ENCODE data around the gene CR2.
"Not testable (repeated sequence)": the region's sequence is repeated elsewhere in the genome, so short reads cannot be mapped to it uniquely, and the experiment has no call there.

The CR2 gene

DNA sequence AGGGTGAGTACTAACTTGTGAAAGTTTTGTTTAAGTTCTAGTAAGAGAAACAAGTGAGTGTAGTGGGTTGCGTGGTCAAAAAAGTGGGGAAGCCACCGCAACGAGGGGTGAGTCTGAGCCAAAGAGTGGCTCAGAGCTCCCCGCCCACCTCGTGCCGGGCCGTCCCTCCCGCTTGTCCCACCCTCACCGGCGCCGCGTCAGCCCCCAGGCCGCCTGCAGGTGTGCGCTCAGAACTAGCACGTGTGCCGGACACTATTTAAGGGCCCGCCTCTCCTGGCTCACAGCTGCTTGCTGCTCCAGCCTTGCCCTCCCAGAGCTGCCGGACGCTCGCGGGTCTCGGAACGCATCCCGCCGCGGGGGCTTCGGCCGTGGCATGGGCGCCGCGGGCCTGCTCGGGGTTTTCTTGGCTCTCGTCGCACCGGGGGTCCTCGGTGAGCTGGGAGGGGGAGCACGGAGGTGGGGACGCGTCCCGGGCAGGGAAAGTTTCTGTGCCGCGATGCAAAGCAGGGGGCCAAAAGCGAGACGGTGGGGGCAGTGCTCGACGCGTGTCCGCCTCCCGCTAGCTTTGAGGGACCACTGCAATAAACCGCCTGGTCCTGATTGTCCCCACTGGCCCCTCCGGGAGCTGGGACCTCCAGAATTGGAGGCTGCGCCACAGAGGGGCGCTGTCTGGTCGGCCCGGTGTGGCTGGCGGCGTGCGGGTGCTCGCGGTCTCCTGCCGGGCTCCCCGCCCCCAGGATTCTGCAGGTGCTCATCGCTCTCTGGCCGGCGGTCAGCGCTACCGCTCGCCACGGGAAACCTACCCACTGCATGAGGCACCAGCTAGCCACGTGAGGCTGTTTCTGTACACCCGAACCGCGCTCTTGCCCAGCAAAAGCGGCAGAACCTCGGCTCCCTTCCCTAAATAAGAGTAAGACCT, at the start of gene CR2:
TSS of gene CR2 (plus strand) at position 283 of the 919 bp plus-strand sequence. CDS start at position 374, 91 bp downstream.
- DNase-seq = peak; percentile 55 to 63

DNA sequence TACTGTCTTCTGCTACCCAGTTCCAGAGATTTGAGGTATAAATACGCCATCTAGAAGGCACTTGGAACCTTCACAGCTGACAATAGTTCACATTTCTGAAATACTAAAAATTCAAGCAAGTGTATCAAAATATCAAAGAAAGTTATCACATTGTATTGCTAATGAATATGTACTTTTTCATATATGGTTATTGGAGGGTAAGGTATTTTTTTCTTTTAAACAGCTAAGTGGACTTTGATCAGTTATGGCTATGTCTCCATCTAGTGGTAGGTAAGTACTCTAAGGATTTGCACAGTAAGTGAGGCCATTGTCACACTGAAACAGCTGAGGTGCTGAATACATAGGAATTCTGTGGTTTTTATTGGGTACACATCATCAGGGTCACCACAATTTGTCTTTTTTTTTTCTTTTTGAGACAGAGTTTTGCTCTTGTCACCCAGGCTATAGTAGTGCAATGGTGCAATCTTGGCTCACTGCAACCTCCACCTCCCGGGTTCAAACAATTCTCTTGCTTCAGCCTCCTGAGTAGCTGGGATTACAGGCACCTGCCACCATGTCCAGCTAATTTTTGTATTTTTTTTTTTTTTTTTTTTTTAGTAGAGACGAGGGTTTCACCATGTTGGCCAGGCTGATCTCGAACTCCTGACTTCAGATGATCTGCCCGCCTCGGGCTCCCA, 49.1 kb upstream of the CR2 start:
- DNase-seq = no peak

DNA sequence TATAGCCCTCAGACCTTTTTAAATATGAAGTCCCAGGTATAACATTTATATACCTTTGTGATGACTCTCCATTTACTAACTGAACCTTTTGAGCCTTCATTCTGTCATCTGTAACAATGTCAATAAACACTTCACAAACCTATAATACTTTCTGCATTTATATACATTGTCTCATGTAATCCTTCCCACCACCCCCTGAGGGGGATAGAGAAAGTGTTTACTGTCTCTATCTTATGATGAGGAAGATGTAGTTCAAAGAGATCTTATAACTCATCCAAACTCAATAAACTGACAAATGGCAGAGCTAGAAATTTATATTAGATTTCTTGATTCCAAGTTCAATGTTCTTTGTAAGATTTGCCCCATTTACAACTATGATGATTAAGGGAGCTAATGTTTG, 48.3 kb upstream of the CR2 start:
- DNase-seq = no peak

DNA sequence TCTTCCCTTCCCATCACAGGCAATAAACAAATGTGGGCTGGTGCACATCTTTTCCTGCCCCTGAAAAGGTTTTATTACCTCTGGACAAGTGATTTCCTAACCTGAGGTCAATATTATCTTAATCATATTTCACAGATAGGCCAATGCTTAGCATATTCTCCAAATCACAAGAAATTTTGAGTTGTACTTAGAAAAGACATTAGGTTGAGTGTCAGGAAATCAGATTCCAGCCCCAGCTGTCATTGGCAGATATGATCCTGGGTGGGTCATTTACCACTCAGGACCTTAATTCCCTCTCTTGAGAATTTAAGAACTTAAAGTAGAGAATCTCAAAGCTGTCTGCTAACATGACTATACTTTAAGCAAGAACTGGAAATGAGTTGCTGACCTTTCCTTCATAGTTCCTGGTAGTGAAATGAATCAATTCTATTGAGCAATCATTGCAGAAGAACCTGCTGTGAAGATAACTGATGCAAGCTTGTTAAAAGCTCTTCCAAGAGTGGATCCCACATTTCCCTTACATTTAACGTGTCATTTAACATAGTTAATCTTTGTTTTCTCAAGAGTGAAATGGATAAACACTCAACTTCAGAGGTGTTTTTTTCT, 46.4 kb upstream of the CR2 start:
- DNase-seq = no peak

DNA sequence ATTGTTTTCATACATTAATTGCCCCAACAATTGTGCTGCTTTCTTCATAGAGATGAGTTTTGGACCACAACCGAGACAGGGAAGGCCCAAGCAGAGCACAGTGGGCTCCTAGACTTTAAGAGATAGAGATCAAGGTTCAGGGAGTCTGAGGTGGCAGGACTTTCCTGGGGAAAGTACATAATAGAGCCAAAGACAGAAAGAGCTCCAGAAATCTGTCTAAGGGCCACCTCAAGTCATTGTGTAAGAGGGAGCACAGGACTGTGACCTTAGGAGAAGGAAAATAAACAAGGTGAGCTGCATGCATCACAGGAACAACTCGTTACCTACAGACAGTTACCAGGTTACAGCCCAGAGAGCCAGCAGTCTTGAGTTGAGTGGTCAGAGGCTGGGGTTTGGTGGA, 41.3 kb upstream of the CR2 start:
- DNase-seq = no peak

DNA sequence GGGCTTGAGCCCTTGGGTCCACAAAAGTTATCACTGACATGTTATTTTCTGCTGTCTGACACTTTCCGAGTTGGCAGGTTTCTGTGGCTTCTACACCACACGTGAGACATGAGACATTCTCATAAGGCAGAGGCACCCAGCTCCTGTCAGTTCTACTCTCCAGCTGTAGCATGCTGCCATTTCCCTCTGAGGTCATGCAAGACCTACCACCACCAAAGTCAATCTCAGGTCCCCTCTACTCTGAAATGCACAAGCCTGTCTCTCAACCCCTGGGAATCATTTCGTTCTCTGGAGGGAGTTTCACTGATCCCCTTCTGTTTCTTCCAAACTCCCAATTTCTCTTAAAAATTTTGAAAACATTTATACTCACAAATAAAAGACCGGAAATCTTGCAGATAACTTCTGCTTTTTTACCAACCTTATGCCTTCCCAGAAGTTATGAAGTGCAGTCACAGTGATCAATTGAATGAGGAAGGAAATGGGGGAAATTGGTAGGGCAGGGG, 39.5 kb upstream of the CR2 start:
- DNase-seq = peak; percentile 28 to 52

DNA sequence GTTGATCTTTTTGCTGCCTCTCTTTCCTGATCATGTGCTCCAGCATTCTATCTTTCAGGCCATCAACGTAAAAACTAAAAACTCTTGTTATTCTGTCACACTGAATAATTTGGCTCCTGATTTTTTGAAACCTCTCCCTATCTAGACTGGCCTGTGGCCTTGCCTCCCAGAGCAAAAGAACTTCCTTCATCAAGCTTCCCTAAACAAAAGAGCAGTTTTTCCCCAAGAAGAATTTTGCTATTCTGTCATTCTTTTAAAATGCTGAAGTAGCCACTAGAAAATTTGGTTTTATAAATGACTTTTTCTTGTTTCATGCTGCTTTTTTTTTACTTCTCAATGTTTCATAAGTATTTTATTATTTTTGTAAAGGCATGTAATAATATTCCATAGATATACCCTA, 37.1 kb upstream of the CR2 start:
- no peak for DNase-seq

DNA sequence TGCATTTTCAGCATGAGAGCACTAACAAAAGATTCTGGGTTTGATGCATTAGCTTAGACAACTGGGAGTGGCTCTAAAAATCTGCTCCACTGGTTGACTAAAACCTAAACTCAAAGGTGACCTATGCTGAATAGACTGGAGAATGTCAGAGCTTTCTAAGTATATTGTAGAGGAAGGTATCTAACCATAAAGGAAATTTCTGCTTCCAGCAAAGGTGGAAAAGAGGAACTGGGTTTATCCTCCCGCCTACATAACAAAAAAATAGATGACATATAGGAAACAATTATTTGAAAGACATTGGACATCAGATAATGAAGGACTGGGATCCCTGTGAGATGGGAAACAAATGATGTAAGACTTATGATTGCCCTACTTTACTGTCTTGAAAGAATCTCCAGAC, 35.8 kb upstream of the CR2 start:
- no peak for DNase-seq

DNA sequence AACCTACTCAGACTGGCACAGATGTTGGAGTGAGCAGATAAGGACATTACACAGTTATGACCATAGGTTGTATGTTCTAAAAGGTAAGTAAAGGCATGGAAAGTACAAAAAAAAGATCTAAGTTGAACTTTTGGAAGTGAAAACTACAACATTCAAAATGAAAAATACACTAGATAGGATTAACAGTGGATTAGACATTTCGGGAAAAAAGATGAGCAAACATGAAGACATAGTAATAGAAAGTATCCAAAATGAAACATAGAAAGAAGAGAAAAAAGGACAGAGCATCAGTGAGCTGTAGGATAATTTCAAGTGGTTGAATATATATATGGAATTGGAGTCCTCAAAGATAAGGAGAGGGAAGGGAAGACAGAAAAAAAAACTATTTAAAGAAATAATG, 34.0 kb upstream of the CR2 start:
- DNase-seq = no peak

DNA sequence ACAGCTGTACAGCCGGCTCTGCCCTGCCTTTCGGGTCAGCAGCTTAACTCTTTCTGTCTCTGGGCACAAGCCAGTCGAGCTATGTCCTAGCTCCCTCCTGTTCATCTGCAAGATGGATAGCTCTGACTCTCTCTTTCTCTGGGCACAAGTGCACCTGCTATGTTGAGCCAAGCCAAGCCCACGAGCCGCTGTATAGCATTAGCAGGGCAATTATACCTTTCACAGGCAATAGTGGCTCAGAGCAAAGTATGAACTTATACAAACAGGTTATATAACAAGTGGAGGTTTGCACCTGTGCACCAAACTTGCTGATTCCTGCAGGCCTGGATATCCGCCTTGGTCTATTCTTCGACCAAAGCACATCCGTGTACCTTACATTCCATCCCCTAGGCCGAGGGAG, 33.0 kb upstream of the CR2 start:
- DNase-seq = no peak

DNA sequence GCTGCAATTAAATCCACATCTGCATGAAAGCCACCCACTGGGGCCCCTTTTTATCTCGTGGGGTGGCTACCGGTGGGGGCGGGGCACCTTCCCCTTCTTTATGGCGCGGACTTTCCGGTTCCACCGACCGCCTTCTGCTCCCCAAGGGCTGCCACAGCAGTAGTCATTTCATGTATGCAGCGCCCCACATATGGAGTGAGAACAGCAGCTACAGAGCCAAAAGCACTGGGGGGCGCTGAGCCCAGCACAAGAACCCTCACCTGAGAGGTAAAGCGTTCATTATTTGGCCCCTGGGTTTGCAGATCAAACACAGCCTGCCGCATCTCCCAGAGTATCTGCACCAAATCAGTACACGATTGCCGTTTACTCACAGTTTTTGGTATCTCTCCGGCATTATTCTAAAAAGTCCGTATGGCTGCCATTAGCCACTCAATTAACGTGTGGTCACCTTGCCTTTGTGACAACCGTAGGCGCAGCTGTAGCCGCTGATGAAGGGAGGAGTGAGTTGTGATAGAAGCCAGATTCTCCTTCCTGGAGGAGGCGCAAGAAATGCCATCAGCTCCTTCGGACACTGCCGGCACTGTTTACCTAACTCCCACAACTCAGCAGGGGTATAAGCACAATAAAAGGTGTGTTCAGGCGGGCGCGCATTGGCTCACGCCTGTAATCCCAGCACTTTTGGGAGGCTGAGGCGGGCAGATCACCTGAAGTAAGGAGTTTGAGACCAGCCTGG, 30.4 kb upstream of the CR2 start:
- DNase-seq = no peak

DNA sequence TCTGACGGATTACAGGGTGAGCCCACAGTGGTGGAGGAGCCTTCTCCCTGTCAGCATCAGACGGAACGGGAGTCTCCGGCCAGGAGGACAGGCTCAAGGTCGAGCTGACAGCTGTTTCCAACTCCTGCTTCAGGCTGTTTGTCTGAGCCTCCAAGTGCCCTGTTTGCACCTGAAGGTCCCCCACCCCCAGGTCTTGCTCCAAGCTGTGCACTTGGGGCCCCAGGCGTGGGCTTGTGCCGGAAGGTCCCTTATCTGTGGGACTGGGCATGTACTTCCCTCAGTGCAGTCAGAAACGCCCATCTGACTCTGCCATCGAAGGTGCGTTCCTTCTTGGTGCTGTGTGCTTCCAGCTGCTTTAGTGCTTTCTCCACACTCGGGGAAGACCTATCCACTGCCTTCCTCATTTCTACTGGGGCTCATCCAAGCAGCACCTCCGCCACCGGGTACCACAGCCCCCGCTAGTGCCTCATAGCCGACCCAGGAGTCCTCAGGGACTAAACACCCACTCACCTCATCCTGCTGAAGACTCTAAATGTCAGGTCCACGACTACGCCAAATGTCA, 29.5 kb upstream of the CR2 start:
- DNase-seq = no peak

DNA sequence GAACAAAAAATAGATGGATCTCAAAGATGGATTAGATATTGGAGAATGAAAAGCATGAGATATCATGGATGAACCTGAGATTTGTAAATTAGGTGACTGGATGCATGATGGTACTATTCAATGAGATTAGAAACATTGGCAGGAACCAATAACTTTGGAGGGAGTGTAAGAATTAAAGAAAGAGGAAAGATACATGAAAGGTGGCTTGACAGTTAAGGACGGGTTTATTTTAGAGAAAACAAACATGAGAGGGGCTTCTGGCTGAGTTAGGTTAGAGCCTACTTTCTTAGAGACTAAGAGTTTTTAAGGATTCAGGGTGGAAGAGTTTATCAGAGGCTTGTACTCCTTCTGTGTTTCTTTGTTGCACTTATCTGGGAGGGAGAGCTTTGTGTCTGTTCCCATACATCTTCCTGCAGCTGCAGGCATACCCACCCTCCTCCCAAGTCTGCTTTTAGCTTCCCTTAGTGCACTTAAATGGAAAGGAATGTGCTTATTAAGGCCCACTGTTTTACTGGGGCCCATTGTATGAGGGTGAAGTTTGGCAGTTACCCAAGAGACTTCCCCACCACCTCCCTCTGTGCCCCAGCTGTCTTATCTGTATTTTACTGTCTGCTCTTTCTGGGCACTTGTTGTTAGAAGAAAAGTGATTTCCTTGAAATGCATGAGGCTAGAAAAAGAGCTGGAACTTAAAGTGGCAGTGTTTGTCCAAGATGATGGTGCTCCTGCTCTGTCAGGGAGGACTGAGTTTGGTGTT, 26.1 kb upstream of the CR2 start:
- no peak for DNase-seq

DNA sequence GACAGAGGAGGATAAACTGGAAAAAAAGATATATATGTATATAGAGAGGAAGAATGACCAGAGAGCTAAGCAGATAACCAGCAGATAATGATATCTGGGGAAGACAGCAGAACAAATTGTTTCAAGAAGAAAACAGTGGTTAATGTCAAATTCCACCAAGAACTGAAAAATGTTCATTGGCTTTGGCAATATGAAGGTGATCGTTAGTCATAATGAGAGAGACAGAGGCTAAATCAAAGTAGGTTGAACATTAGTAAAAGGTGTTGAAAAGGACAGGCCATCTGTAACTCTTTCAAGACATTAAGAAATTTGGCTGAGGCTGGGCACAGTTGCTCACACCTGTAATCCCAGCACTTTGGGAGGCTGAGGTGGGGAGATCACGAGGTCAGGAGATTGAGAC, 25.3 kb upstream of the CR2 start:
- DNase-seq = no peak

DNA sequence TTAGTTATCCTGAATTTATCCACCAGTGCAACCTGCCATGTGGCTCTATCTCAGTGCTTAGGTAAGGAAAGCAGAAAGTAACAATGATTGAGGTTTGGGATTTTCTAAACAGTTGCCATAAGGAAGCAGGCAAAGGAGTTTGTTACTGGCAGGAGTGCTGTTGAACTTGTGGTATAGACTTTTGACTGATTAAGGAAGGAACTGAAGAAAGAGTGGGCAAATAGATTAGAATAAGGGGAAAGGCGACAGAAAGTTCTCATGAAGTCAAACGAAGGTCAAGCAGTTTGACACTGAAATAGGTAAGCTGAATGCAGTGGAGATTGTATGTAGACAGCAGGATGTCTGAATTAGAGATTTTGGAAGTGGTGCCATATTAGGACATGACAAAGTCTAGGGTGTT, 24.2 kb upstream of the CR2 start:
- DNase-seq = no peak

DNA sequence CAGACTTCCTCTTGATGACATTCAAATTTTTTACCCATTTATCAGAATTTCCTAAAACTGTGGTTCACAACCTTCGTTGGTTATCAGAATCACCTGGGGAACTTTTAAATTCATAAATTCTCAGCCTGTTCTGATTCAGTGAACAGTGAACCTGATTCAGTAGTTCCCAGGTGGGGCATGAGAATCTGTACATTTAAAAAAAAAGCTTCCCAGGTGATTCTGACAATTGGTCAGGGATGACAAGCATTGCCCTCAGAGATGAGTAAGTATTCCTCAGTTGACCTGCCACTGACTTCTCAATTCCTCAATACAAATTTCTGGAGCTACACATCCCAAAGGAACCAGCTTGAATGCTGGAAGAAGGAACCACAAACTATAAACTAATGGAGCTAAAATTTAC, 23.5 kb upstream of the CR2 start:
- DNase-seq = no peak

DNA sequence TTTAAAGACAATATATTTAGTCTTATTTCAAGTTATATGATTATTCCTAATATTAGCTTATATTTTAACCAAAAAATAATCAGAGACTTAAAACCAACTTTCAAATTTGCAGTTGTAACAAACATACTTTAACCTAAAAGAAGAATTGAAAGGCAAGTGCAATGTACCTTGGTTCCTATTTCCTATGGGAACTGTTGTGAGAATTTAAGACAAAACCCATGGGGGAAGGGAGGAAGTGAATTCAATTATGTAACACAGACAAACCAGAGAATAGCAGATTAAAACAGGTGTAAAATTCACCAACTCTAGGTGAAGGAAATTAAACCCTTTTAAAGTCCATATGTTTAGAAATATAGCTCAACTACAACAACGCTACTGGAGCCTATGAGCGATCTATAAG, 22.6 kb upstream of the CR2 start:
- no peak for DNase-seq

DNA sequence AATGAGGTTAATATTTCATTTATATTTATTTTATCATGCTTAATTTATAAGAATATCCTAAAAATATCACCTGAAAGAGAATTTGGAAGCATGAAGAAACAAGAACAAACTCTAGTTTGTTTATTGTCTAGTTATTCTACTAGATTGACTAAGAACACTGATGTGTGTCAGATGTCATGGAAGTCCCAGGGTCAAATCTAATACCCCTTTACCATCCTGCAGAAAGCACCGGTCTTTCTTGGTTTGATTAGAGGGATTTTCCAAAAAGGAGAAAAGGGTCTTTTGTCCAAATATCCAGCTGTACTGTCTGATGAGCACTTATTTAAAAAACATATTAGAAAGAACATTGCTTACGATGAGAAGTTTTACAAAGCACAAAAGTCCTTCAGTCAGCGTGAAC, 20.7 kb upstream of the CR2 start:
- DNase-seq = no peak

DNA sequence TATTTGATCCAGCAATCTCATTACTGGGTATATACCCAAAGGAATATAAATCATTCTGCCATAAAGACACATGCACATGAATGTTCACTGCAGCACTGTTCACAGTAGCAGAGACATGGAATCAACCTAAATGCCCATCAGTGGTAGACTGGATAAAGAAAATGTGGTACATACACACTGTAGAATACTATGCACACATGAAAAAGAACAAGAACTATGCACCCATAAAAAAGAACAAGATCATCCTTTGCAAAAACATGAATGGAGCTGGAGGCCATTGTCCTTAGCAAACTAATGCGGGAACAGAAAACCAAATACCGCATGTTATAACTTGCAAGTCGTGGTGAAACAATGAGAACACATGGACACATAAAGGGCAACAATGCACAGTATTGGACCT, 17.4 kb upstream of the CR2 start:
- DNase-seq = not testable (repeated sequence)

DNA sequence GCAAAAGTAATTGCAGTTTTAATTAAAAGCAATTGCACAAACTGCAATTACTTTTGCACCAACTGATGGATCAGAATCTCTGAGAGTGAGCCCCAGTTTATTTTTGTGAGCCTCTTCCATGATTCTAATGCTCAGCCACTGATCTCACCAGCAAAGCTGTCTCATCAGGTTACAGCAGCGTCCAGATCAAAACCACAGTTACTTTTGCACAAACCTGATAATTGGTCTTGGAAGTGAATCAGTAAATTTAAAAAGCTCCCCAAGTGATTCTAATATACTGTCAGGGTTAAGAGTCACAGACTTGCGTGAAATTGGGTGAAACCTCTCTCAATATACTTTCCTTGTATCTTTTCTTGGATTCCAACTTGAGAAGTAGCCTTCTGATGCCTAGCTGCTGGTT, 13.5 kb upstream of the CR2 start:
- DNase-seq = no peak

DNA sequence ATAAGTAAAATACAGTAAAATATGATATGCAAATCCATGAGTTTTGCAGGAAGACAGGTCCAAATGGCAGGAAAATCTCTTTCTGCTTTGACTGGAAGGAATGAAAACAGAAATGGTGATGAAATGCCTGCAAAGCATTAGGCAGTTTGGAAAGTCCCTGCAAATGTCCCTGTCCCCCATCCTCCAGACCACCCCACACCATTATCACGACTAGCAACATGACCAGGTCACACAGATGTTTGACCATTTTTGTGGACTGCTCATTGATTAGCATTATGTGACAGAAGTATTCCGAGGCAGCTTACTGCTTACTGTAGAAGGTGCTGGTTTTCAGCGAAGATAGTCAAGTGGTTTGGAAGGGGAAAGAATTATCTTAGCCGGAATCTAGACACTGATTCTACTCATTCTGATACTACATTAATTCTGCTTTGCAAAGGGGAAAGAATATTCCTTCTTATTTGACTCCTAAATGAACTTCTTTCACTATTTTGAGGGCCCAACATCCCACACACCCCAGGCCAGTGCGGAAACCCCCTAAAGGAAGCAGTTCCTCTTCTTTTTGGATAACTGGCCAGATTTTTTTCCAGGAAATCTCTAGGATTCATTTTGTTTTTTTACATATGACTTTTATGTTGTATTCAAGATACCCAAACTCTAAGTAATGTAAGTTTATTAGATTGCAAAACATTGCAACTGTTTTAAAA, 9.5 kb upstream of the CR2 start:
- no peak for DNase-seq

DNA sequence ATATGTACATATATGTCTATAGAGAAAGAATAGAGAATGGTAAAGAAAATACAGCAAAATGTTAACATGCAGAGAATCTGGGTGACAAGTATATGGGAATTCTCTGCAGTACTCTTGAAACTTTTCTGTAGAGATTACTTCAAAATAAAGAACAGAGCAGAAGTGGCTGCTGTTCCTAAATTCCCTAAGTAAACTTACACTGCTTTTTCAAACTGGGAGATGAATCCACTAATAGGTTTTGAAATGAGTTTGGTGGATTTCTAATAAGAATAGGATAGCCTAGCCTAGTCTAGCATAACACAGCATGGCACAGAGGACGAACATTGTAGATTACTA, 450 bp upstream of the CR2 start:
- DNase-seq = no peak
